GM23338 (cell line): Measurements from ENCODE around the gene PPP2R5E. TPM values are rescaled to one million over a fixed set of nuclear protein-coding genes. Genes with fewer than 3 reads are reported as not detected.

Experiments used
- ATAC-seq: fragments of 200-7000 bp; cut with Tn5 transposase; 3 replicates; pipeline ENCODE4 v1.9.1; 2020
- DNase-seq: peaks from one replicate; pipeline ENCODE4 v3.0.0-alpha.2; 2015; ENCODE audit warnings: low spot score
- H2AFZ ChIP-seq: fragments of 200-600 bp; sonication (generic); 2 replicates; pipeline ENCODE4 v1.8.0; 2016; ENCODE audit warnings: antibody characterized with exemption, mild to moderate bottlenecking, moderate library complexity
- H3F3A ChIP-seq: fragments of 200-600 bp; sonication (generic); replicated peaks from 2 replicates; pipeline ENCODE4 v1.8.0; 2017; ENCODE audit warnings: antibody characterized with exemption, mixed run types, low read depth
- H3K27ac ChIP-seq: fragments of 200-600 bp; sonication (generic); 2 replicates; pipeline ENCODE4 v1.6.1; 2016; ENCODE audit warnings: low read depth
- H3K27me3 ChIP-seq: fragments of 200-600 bp; sonication (generic); 2 replicates; pipeline ENCODE4 v1.8.0; 2016; ENCODE audit warnings: mild to moderate bottlenecking, mixed run types, moderate library complexity; ENCODE audit not compliant: insufficient read depth
- H3K36me3 ChIP-seq: fragments of 200-600 bp; sonication (generic); 2 replicates; pipeline ENCODE4 v1.8.0; 2016; ENCODE audit warnings: mild to moderate bottlenecking; ENCODE audit not compliant: insufficient read depth
- H3K4me1 ChIP-seq: fragments of 200-600 bp; sonication (generic); 2 replicates; pipeline ENCODE4 v1.8.0; 2016; ENCODE audit warnings: mild to moderate bottlenecking, moderate library complexity; ENCODE audit not compliant: insufficient read depth
- H3K4me2 ChIP-seq: fragments of 200-600 bp; sonication (generic); 2 replicates; pipeline ENCODE4 v1.7.1; 2017; ENCODE audit warnings: mixed run types
- H3K4me3 ChIP-seq: fragments of 200-600 bp; sonication (generic); 2 replicates; pipeline ENCODE4 v1.6.1; 2016; ENCODE audit warnings: mixed run types
- H3K79me2 ChIP-seq: fragments of 200-600 bp; sonication (generic); replicated peaks from 2 replicates; pipeline ENCODE4 v1.8.0; 2017; ENCODE audit warnings: mild to moderate bottlenecking; ENCODE audit not compliant: insufficient read depth
- H3K9me2 ChIP-seq: fragments of 200-600 bp; sonication (generic); 2 replicates; pipeline ENCODE4 v1.8.0; 2017; ENCODE audit not compliant: insufficient read depth
- H4K20me1 ChIP-seq: fragments of 200-600 bp; sonication (generic); replicated peaks from 2 replicates; pipeline ENCODE4 v1.8.0; 2017; ENCODE audit warnings: mild to moderate bottlenecking; ENCODE audit not compliant: insufficient read depth
- H3K27ac Mint-ChIP-seq: 2 replicates; pipeline ENCODE4 v1.8.0; 2020; ENCODE audit warnings: inconsistent platforms, mild to moderate bottlenecking, moderate library complexity, mixed read lengths
- H3K27me3 Mint-ChIP-seq: 3 replicates; pipeline ENCODE4 v1.8.0; 2022; ENCODE audit warnings: low read depth, mild to moderate bottlenecking, moderate library complexity, mixed read lengths, inconsistent platforms; ENCODE audit not compliant: insufficient read depth, poor library complexity
- H3K36me3 Mint-ChIP-seq: 3 replicates; pipeline ENCODE4 v1.8.0; 2021; ENCODE audit warnings: low read depth, mild to moderate bottlenecking, inconsistent platforms, moderate library complexity, mixed read lengths
- H3K4me1 Mint-ChIP-seq: 3 replicates; pipeline ENCODE4 v1.8.0; 2020; ENCODE audit warnings: mild to moderate bottlenecking, inconsistent platforms, mixed read lengths
- H3K4me3 Mint-ChIP-seq: 3 replicates; pipeline ENCODE4 v1.8.0; 2021; ENCODE audit warnings: moderate library complexity, mild to moderate bottlenecking, inconsistent platforms, mixed read lengths
- H3K9me3 Mint-ChIP-seq: 3 replicates; pipeline ENCODE4 v1.8.0; 2020; ENCODE audit warnings: moderate library complexity, mild to moderate bottlenecking, inconsistent platforms, mixed read lengths
- CREB1 ChIP-seq: fragments of 250-450 bp; sonication (Bioruptor Pico); IDR thresholded peaks from 2 replicates; pipeline ENCODE4 v1.5.0; 2020; ENCODE audit warnings: low read depth, mild to moderate bottlenecking, moderate library complexity
- EZH2 ChIP-seq: fragments of 200-600 bp; sonication (generic); IDR thresholded peaks from one replicate; pipeline ENCODE4 v1.8.0; 2017; ENCODE audit warnings: antibody characterized with exemption, mild to moderate bottlenecking, low read depth; ENCODE audit not compliant: unreplicated experiment
- EZH2phosphoT487 ChIP-seq: fragments of 200-600 bp; sonication (generic); IDR thresholded peaks from one replicate; pipeline ENCODE4 v1.8.1; 2018; ENCODE audit warnings: antibody characterized with exemption; ENCODE audit not compliant: unreplicated experiment
- JUNB ChIP-seq: IDR thresholded peaks from one replicate; pipeline ENCODE4 v1.6.1; 2016; ENCODE audit warnings: antibody characterized with exemption; ENCODE audit not compliant: unreplicated experiment
- NANOG ChIP-seq: IDR thresholded peaks from 2 replicates; pipeline ENCODE4 v1.6.1; 2016; ENCODE audit warnings: antibody characterized with exemption, borderline replicate concordance
- POLR2AphosphoS5 ChIP-seq: IDR thresholded peaks from 2 replicates; pipeline ENCODE4 v1.6.1; 2016; ENCODE audit warnings: antibody characterized with exemption, low read depth
- ZNF331 ChIP-seq: fragments of 250-450 bp; sonication (Bioruptor Pico); IDR thresholded peaks from 2 replicates; pipeline ENCODE4 v1.5.0; 2020; ENCODE audit warnings: low read depth, mild to moderate bottlenecking, moderate library complexity
- polyA plus RNA-seq: library from polyadenylated mRNA; unstranded; fragments of >200 nt; fragmentation: Nextera tagmentation; extraction: Ambion mirVana; gene quantifications from 2 replicates; pipeline ENCODE4 v1.2.1, GENCODE V29; 2016
- total RNA-seq: library from RNA; depleted of rRNA; stranded (reverse); fragments of >200 nt; shearing (Covaris generic); gene quantifications from 2 replicates; pipeline ENCODE4 v1.2.3, GENCODE V29; 2014
- TF ChIP-seq, protein P1 (sequence below): fragments of 250-450 bp; sonication (Bioruptor Pico); IDR thresholded peaks from 2 replicates; pipeline ENCODE4 v1.5.0; 2020; ENCODE audit warnings: mild to moderate bottlenecking, moderate library complexity
- TF ChIP-seq, protein P2 (sequence below): IDR thresholded peaks from 2 replicates; pipeline ENCODE4 v1.6.1; 2016; ENCODE audit warnings: antibody characterized with exemption

PPP2R5E gene
- total and polyA plus RNA-seq, 2 experiments from 2014 or later: 40.9 to 45.5 TPM

DNA sequence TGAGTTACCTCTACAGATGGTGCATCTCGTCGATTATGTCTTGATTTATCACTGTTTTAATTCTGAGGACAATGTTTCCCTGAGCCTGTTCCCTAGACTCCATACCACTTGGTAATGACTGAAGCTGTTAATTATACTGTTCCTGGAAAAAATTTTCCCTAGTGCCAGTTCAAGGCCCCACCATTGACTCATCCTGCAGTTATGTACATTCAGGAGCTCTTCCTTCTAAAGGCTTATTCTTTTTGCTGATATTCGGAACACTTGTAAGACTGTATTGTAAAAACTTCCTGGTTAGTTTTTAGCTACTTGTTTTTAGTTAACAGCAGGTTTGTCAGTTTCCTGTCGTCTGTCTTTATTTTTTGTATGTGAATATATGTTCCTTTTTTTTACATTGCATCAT is 30.4 kb upstream of the PPP2R5E start (continued):
- TF ChIP-seq, protein P1, sequence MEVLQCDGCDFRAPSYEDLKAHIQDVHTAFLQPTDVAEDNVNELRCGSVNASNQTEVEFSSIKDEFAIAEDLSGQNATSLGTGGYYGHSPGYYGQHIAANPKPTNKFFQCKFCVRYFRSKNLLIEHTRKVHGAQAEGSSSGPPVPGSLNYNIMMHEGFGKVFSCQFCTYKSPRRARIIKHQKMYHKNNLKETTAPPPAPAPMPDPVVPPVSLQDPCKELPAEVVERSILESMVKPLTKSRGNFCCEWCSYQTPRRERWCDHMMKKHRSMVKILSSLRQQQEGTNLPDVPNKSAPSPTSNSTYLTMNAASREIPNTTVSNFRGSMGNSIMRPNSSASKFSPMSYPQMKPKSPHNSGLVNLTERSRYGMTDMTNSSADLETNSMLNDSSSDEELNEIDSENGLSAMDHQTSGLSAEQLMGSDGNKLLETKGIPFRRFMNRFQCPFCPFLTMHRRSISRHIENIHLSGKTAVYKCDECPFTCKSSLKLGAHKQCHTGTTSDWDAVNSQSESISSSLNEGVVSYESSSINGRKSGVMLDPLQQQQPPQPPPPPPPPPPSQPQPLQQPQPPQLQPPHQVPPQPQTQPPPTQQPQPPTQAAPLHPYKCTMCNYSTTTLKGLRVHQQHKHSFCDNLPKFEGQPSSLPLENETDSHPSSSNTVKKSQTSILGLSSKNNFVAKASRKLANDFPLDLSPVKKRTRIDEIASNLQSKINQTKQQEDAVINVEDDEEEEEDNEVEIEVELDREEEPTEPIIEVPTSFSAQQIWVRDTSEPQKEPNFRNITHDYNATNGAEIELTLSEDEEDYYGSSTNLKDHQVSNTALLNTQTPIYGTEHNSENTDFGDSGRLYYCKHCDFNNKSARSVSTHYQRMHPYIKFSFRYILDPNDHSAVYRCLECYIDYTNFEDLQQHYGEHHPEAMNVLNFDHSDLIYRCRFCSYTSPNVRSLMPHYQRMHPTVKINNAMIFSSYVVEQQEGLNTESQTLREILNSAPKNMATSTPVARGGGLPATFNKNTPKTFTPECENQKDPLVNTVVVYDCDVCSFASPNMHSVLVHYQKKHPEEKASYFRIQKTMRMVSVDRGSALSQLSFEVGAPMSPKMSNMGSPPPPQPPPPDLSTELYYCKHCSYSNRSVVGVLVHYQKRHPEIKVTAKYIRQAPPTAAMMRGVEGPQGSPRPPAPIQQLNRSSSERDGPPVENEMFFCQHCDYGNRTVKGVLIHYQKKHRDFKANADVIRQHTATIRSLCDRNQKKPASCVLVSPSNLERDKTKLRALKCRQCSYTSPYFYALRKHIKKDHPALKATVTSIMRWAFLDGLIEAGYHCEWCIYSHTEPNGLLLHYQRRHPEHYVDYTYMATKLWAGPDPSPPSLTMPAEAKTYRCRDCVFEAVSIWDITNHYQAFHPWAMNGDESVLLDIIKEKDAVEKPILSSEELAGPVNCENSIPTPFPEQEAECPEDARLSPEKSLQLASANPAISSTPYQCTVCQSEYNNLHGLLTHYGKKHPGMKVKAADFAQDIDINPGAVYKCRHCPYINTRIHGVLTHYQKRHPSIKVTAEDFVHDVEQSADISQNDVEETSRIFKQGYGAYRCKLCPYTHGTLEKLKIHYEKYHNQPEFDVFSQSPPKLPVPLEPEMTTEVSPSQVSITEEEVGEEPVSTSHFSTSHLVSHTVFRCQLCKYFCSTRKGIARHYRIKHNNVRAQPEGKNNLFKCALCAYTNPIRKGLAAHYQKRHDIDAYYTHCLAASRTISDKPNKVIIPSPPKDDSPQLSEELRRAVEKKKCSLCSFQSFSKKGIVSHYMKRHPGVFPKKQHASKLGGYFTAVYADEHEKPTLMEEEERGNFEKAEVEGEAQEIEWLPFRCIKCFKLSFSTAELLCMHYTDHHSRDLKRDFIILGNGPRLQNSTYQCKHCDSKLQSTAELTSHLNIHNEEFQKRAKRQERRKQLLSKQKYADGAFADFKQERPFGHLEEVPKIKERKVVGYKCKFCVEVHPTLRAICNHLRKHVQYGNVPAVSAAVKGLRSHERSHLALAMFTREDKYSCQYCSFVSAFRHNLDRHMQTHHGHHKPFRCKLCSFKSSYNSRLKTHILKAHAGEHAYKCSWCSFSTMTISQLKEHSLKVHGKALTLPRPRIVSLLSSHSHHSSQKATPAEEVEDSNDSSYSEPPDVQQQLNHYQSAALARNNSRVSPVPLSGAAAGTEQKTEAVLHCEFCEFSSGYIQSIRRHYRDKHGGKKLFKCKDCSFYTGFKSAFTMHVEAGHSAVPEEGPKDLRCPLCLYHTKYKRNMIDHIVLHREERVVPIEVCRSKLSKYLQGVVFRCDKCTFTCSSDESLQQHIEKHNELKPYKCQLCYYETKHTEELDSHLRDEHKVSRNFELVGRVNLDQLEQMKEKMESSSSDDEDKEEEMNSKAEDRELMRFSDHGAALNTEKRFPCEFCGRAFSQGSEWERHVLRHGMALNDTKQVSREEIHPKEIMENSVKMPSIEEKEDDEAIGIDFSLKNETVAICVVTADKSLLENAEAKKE (CRISPR knock-in tag): no peak
- TF ChIP-seq JUNB (no peak), POLR2AphosphoS5 (no peak), CREB1 (no peak), EZH2 (no peak)

DNA sequence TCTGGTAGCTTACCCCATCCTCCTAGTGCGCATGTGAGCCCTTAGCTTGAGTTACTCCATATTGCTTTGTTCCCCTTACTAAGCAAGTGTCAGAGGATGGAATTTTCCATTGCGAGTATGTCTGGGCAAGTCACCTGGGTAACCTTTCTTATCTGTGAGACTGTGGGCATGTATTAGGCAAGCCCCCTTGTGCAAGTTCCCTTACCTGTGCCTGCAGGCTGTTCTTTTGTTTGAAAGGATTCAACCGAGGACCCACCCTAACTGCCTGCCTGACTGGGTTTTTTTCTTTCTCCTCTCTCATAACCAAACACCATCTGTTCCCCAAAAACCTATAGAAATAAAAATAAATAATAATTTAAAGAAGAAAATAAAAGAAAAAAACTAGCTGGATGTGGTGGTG is 22.3 kb upstream of the PPP2R5E start:
- Histone ChIP-seq H2AFZ (peak overlapping the region; percentile 23; the same call in 1 of the 2 replicates), H3K9me2 (no peaks in the 10 kb centered on the region), H3K4me3 (no peak overlapping the region), H3K4me2 (no peak overlapping the region), H3K79me2 (no peaks in the 10 kb centered on the region), H3F3A (no peaks in the 10 kb centered on the region), H3K4me1 (no peaks in the 10 kb centered on the region), H3K36me3 (no peaks in the 10 kb centered on the region), H4K20me1 (no peaks in the 10 kb centered on the region), H3K27me3 (no peaks in the 10 kb centered on the region), H3K27ac (no peak overlapping the region)
- no peaks in the 10 kb centered on the region for H3K9me3 Mint-ChIP-seq
- H3K4me1 Mint-ChIP-seq: no peaks in the 10 kb centered on the region
- DNase-seq: no peak
- H3K4me3 Mint-ChIP-seq: no peak overlapping the region
- H3K36me3 Mint-ChIP-seq: no peaks in the 10 kb centered on the region
- no peak overlapping the region for H3K27ac Mint-ChIP-seq
- H3K27me3 Mint-ChIP-seq: no peaks in the 10 kb centered on the region
- ATAC-seq: no peak
- TF ChIP-seq POLR2AphosphoS5 (no peak), ZNF331 (CRISPR knock-in tag) (no peak), NANOG (no peak), EZH2phosphoT487 (no peak)
- TF ChIP-seq, protein P2, sequence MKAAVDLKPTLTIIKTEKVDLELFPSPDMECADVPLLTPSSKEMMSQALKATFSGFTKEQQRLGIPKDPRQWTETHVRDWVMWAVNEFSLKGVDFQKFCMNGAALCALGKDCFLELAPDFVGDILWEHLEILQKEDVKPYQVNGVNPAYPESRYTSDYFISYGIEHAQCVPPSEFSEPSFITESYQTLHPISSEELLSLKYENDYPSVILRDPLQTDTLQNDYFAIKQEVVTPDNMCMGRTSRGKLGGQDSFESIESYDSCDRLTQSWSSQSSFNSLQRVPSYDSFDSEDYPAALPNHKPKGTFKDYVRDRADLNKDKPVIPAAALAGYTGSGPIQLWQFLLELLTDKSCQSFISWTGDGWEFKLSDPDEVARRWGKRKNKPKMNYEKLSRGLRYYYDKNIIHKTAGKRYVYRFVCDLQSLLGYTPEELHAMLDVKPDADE: no peak
- TF ChIP-seq, protein P1 (CRISPR knock-in tag): no peak
